HG03442 (cell line): ENCODE data around the gene PILRA.
A peak's percentile ranks its signal among the peaks of the same experiment; 100 is the strongest.
"Not testable (repeated sequence)": the region's sequence is repeated elsewhere in the genome, so short reads cannot be mapped to it uniquely, and the experiment has no call there.

Source experiments
- ATAC-seq: cut with Tn5 transposase; IDR thresholded peaks from one replicate; pipeline ENCODE4 v1.9.1; 2021; ENCODE audit warnings: mild to moderate bottlenecking, moderate library complexity; ENCODE audit not compliant: unreplicated experiment

Gene PILRA

DNA sequence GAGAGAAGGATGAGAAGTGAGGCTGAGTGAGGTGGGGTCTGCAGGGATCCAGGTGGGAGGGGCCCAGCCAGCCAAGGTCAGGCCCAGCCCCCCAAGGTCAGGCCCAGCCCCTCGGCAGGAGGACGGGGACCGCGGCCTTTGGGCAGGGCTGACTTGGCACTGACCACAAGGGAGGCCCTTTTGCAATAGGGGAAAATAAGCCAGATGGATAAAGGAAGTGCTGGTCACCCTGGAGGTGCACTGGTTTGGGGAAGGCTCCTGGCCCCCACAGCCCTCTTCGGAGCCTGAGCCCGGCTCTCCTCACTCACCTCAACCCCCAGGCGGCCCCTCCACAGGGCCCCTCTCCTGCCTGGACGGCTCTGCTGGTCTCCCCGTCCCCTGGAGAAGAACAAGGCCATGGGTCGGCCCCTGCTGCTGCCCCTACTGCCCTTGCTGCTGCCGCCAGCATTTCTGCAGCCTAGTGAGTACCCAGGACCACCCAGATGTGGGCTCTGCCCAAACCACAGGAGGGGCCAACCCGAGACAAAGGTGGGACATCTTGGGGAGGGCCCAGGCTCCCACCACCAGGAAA is at the start of gene PILRA:
TSS of gene PILRA (plus strand) at position 227 of the 571 bp plus-strand sequence. CDS start at position 397, 170 bp downstream.
- ATAC-seq: no peak

DNA sequence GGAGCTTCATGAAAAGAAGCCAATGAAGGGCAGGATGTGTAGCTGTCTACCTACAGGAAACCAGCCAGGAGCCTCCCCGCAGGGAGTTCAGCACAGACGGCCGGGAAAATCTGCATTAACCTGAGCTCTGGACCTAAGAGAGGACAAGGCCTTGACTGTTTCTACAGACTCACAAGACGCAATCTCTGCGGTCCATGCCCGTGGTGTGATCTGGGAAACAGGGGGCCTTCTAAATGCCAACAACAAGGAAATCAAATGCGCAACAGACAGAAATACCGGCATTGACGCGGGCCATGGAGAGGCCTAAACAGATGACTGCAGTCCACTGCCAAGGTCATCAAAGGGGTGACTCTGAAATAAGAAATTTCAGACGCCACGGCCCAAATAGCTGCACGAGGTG is 49.1 kb upstream of the PILRA start:
- not testable (repeated sequence) for ATAC-seq

DNA sequence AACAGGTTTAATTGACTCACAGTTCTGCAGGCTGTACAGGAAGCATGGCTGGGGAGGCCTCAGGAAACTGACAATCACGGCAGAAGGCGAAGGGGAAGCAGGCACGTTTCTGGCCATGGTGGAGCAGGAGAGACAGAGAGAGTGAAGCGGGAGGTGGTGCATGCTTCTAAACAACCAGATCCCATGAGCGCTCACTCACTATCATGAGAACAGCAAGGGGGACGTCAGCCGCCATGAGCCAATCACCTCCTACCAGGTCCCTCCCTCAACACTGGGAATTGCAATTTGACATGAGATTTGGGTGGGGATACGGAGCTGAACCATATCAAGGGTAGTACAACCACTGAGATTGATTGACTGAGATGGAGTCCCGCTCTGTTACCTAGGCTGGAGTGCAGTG is 47.6 kb upstream of the PILRA start:
- not testable (repeated sequence) for ATAC-seq

- not testable (repeated sequence) for ATAC-seq
These were observed 46.4 kb upstream of the PILRA start for GRCh38 chr7:100326914-100327313.

DNA sequence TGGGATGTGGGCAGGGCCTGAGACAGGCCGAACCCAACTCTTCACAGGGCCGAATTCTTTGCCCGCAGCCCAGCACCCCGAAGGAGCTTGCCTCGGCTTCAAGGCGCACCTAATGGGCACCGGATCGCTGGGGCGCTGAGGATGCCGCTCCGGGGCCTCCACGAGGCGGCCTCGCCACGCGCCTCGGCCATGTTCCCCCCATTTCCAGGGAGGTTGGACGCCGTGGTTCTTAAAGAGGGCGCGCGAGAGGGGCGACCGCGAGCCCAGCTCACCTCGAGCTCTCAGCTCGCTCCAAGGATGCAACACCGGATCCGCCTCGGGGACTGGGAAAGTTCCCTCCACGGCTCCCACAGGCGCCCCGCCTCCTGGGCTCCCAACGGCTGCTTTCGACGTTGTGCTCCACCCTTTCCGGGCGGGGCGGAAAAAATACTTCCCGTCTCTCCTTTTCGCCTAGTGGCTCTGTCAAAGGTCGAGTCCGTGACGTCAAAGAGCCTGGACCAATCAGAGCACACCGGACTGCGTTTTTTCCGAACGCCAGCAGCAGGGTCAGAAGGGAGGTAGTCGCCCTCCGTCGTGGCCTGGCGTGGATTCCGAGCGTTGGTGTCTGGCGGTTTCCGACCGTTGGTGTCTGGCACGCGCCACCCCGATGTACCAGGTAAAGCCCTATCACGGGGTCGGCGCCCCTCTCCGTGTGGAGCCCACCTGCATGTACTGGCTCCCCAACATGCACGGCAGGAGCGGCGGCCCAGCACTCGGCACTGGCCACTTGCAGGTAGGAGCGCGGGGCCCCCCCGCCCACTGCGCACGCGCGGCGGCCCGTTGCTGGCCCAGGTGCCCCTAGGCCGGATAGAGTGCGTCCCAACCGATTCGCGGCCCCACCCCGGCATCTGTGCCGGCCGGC is 37.5 kb upstream of the PILRA start:
- peak; percentile 93 for ATAC-seq

DNA sequence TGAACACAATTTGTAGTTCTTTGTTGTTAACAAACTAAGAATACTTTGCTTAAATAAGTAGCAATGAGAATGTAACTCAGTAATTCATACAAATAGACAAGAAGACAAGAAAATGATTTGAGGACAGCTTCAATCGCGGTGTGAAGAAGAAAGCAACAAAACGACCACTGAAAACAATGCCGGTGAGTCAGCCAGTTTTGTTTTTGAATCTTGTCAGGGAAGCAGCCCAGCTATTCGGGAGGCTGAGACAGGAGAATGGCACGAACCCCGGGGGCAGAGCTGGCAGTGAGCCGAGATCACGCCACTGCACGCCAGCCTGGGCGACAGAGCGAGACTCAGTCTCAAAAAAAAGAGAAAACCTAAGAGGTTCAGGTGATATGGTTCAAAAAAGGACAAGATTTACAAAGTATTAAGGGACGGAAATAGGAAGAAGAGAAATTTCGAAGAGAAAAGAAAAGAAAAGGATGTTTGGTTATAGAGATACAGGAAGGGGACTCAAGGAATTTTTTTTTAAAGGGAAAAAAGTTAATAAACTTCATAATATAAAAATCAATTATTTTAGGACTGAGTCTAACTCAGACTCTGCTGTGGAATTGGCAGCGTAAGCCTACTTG is 35.1 kb upstream of the PILRA start:
- not testable (repeated sequence) for ATAC-seq

- not testable (repeated sequence) for ATAC-seq
These were observed 32.0 kb upstream of the PILRA start for GRCh38 chr7:100341286-100341685.

GRCh38 chr7:100342765-100343164 is 30.5 kb upstream of the PILRA start:
- no peak for ATAC-seq

DNA sequence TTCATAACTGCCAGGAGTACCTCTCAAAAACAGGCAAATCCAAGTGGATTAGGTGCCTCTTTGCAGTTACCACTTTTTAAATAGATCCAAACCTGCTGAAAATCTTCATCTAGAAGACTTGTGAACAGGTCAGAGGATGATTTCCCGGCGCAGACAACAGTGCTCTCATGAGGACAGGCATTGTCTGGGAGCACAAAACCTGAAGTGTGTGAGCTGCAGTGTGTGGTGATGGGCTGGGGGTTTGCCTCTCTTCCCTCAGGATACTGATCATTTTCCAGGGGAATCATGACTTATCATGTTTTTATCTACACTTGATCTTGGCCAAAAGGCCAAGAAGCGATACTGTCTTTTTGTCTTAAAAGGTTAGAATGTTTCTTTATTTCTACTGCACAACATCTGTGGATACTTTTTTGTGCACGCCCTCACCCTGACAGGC is 29.1 kb upstream of the PILRA start:
- ATAC-seq: not testable (repeated sequence)

DNA sequence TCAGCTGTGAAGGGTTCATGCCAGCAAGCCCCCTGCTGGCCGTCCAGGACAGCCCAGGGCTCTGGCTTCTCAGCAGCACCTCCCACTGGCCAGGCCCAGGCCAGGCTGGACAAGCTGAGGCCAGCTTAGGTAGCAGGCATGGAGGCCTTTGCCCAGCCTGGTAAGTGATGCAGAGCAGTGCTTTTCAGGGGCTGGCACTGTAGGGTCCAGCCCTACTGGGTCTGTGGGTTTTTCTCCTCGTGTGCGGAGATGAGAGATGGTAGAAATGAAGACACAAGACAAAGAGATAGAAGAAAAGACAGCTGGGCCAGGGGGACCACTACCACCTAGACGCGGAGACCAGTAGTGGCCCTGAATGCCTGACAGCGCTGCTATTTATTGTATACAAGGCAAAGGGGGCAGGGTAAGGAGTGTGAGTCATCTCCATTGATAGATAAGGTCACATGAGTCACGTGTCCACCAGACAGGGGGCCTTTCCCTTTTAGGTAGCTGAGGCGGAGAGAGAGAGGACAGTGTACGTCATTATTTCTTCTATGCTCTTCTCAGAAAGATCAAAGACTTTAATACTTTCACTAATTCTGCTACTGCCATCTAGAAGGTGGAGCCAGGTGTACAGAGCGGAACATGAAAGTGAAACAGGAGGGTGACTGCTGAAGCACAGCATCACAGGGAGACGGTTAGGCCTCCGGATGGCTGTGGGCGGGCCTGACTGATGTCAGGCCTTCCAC is 28.6 kb upstream of the PILRA start:
- ATAC-seq: peak; percentile 69

GRCh38 chr7:100345288-100345672 is 28.0 kb upstream of the PILRA start:
- ATAC-seq: peak; percentile 26

- ATAC-seq: no peak
These were observed 26.4 kb upstream of the PILRA start for GRCh38 chr7:100346921-100347320.

- ATAC-seq: no peak
These were observed 24.5 kb upstream of the PILRA start for GRCh38 chr7:100348805-100349204.

DNA sequence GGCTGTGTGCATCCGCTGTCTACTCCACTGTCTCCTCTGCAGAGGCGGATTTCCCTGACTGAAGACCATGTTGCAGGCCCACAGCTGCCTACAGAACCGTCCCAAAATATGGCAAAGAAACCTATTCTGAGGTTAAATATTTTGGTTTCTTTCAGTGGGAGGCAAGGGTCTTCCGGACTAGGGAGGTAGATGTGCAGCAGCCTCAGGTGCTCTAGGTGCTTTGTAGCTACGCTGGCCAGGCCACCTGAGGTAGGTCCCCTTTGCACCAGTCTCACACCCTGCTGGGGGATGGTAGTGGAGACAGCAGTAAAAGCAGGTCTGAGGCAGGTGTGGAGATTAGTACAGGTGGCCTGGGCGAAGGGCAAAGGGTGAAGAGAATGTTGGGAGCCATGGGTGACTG is 23.5 kb upstream of the PILRA start:
- no peak for ATAC-seq

- ATAC-seq: no peak
These were observed 21.6 kb upstream of the PILRA start for GRCh38 chr7:100351657-100352058.

GRCh38 chr7:100352230-100352781 is 21.0 kb upstream of the PILRA start:
- not testable (repeated sequence) for ATAC-seq

- ATAC-seq: no peak
These were observed 20.2 kb upstream of the PILRA start for GRCh38 chr7:100352984-100353684.

DNA sequence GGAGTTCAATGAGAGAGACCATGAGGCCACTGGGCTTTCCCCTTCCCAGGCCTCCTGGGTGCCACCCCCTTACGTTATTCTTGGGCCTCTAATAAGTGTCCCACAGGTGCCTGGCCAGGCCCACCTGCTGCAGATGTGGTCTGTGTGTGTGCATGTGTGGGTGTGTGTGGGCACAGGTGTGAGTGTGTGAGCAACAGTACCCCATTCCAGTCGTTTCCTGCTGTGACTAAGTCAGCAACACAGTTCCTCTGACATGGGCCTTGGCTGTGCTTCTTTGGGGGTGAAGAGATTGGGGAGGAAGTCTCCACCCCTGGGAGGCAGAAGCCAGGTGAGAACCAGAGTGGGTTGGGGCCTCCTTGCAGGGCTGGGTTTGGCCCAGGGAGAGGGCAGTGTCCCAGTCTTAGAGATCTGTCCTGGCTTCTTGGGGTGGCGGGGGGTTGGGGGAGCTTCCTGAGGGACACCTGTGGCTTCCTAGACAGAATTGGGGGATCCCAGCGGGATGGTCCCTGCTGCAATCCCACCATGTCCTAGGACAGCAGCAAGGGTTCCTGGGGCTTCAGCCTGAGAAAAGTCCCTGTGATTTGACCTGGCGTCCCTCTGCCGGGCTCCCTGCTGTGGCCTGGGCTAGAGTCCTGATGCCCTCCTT is 19.5 kb upstream of the PILRA start:
- ATAC-seq: no peak

DNA sequence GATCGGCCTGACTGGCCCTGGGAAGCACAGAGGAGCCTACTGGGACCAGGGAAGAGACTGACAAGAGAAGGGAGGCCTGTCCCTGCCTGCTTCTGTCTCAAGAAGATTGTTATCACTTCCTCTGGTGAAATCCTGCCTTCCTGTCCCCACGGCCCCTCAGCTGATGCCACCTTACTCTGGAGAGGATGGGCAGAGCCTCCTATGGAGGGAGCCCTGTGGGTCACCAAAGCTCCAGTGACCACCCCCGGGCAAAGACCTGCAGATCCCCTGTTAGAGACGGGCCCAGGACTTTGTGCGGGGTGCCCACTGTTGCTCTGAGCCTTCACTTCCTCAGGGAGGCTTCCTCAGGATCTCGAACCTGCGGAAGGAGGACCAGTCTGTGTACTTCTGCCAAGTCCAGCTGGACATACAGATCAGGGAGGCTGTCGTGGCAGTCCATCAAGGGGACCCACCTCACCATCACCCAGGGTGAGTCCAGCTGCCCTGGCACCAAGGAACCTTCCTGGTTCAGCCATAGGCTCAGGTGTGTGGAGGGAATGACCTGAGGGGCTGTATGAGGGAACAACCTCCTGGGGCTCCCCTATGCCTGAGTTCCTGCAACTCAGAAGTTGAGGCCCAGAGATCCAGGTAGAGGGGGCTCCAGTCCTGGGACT is 16.7 kb upstream of the PILRA start:
- ATAC-seq: no peak
